H1 (cell line): ENCODE measurements around the gene PAX6. TPM values are rescaled to one million over a fixed set of nuclear protein-coding genes. Genes with fewer than 3 reads are reported as not detected.

Experiments
- CTCF ChIA-PET: fragments of 300-600 bp; sonication (Branson Sonifier 250); formaldehyde crosslinking; loops from one replicate; lab custom pipeline; 2021; ENCODE audit not compliant: partially characterized antibody; lab: Charles Lee
- POLR2A ChIA-PET: fragments of 300-600 bp; sonication (Branson Sonifier 250); formaldehyde crosslinking; loops from one replicate; lab custom pipeline; 2021; ENCODE audit warnings: inconsistent platforms; ENCODE audit not compliant: partially characterized antibody; lab: Charles Lee
- DNase-seq, 2 experiments: peaks; one replicate each; pipeline versions ENCODE4 v3.0.0 to v3.0.0-alpha.2; 2010 to 2022; ENCODE audit warnings: low spot score in 2 of 2, low read depth in 1 of 2, mixed read lengths in 1 of 2
- FAIRE-seq: peaks from 2 replicates; lab custom pipeline; 2011; peaks lifted over from hg19 to GRCh38; lab: Jason Lieb, UNC
- H2AFZ ChIP-seq: 2 replicates; pipeline ENCODE4 v1.8.1; 2012; ENCODE audit warnings: low read length, inconsistent platforms
- H2AK5ac ChIP-seq: 2 replicates; pipeline ENCODE4 v1.6.1; 2013; ENCODE audit warnings: low read depth, low read length
- H2BK120ac ChIP-seq: replicated peaks from 2 replicates; pipeline ENCODE3; 2013; ENCODE audit warnings: low read depth, low read length, inconsistent platforms
- H2BK12ac ChIP-seq: 2 replicates; pipeline ENCODE4 v1.6.1; 2013; ENCODE audit warnings: low read depth, low read length
- H2BK15ac ChIP-seq: 2 replicates; pipeline ENCODE4 v1.6.1; 2013; ENCODE audit warnings: low read length
- H2BK20ac ChIP-seq: 2 replicates; pipeline ENCODE4 v1.6.1; 2013; ENCODE audit warnings: low read length
- H2BK5ac ChIP-seq: 2 replicates; pipeline ENCODE4 v1.6.1; 2013; ENCODE audit warnings: low read depth, low read length
- H3K14ac ChIP-seq: 2 replicates; pipeline ENCODE4 v1.6.1; 2013; ENCODE audit warnings: inconsistent platforms; ENCODE audit not compliant: insufficient read length
- H3K18ac ChIP-seq: 2 replicates; pipeline ENCODE4 v1.6.1; 2013; ENCODE audit warnings: low read length; ENCODE audit errors: extremely low read depth
- H3K23ac ChIP-seq: 2 replicates; pipeline ENCODE4 v1.6.1; 2013; ENCODE audit warnings: inconsistent platforms; ENCODE audit not compliant: insufficient read length
- H3K23me2 ChIP-seq: 2 replicates; pipeline ENCODE4 v1.6.1; 2013; ENCODE audit warnings: low read depth, low read length
- H3K27ac ChIP-seq: 2 replicates; pipeline ENCODE4 v1.6.1; 2011; ENCODE audit warnings: low read depth, low read length, inconsistent platforms
- H3K27me3 ChIP-seq, 4 experiments: replicated peaks in 1 of 4; 1 replicate in 1 of 4; 2 replicates in 3 of 4; pipeline versions ENCODE4 v1.6.1 to v1.8.1; 2011 to 2013; ENCODE audit warnings: low read length in 3 of 4, mild to moderate bottlenecking in 3 of 4, inconsistent platforms in 2 of 4, mixed read lengths in 2 of 4, moderate library complexity in 1 of 4; ENCODE audit not compliant: control insufficient read depth in 3 of 4, insufficient read depth in 3 of 4; ENCODE audit errors: extremely low read depth in 1 of 4
- H3K36me3 ChIP-seq, 4 experiments: 2 replicates each; pipeline versions ENCODE4 v1.6.1 to v1.8.1; 2011 to 2013; ENCODE audit warnings: mild to moderate bottlenecking in 4 of 4, low read length in 3 of 4, moderate library complexity in 2 of 4, control low read depth in 1 of 4, inconsistent platforms in 1 of 4; ENCODE audit not compliant: insufficient read depth in 4 of 4, control insufficient read depth in 2 of 4
- H3K4ac ChIP-seq: replicated peaks from 2 replicates; pipeline ENCODE3; 2013; ENCODE audit warnings: low read length, low read depth, mixed read lengths, inconsistent platforms; ENCODE audit not compliant: insufficient read length
- H3K4me1 ChIP-seq, 4 experiments: replicated peaks in 1 of 4; 1 replicate in 1 of 4; 2 replicates in 3 of 4; pipeline versions ENCODE4 v1.6.1 to v1.8.1; 2011 to 2013; ENCODE audit warnings: low read length in 3 of 4, inconsistent platforms in 2 of 4, mixed read lengths in 1 of 4; ENCODE audit not compliant: insufficient read depth in 4 of 4, control insufficient read depth in 3 of 4
- H3K4me2 ChIP-seq, 2 experiments: 2 replicates each; pipeline versions ENCODE4 v1.6.1 to v1.8.1; 2011 to 2013; ENCODE audit warnings: low read depth in 2 of 2, low read length in 2 of 2, control low read depth in 1 of 2, inconsistent platforms in 1 of 2, mild to moderate bottlenecking in 1 of 2; ENCODE audit not compliant: insufficient read depth in 1 of 2
- H3K4me3 ChIP-seq, 4 experiments: fragments of 200-600, 300-600 bp in 1 of 4; sonication (generic), shearing (Covaris generic), sonication (Bioruptor Twin) in 1 of 4; 2 replicates each; pipeline versions ENCODE4 v1.5.1 to v1.8.1; 2011 to 2016; ENCODE audit warnings: low read length in 4 of 4, low read depth in 3 of 4, control low read depth in 2 of 4, inconsistent platforms in 2 of 4, mild to moderate bottlenecking in 2 of 4, mixed read lengths in 1 of 4, moderate library complexity in 1 of 4; ENCODE audit not compliant: insufficient read depth in 2 of 4; ENCODE audit errors: extremely low read depth in 1 of 4
- H3K56ac ChIP-seq: replicated peaks from 2 replicates; pipeline ENCODE3; 2013; ENCODE audit warnings: low read depth, mild to moderate bottlenecking, mixed read lengths, low read length, inconsistent platforms; ENCODE audit not compliant: insufficient read length
- H3K79me1 ChIP-seq: 2 replicates; pipeline ENCODE4 v1.6.1; 2013; ENCODE audit warnings: low read depth, low read length, control low read depth
- H3K79me2 ChIP-seq, 2 experiments: 2 replicates each; pipeline versions ENCODE4 v1.6.1 to v1.8.1; 2012 to 2013; ENCODE audit warnings: low read length in 2 of 2, mild to moderate bottlenecking in 2 of 2, inconsistent platforms in 1 of 2; ENCODE audit not compliant: insufficient read depth in 2 of 2, control insufficient read depth in 1 of 2
- H3K9ac ChIP-seq, 4 experiments: replicated peaks in 1 of 4; 1 replicate in 1 of 4; 2 replicates in 3 of 4; pipeline versions ENCODE4 v1.6.1 to v1.8.1; 2011 to 2013; ENCODE audit warnings: low read depth in 3 of 4, low read length in 3 of 4, control low read depth in 2 of 4, mild to moderate bottlenecking in 2 of 4, moderate library complexity in 2 of 4, inconsistent platforms in 1 of 4; ENCODE audit errors: extremely low read depth in 1 of 4
- H3K9me3 ChIP-seq, 2 experiments: 2 replicates each; pipeline versions ENCODE4 v1.6.1 to v1.8.1; 2012 to 2013; ENCODE audit warnings: mild to moderate bottlenecking in 2 of 2, moderate library complexity in 2 of 2, control low read depth in 1 of 2, inconsistent platforms in 1 of 2, low read depth in 1 of 2, low read length in 1 of 2, mixed read lengths in 1 of 2; ENCODE audit not compliant: insufficient read depth in 2 of 2
- H4K20me1 ChIP-seq, 2 experiments: replicated peaks in 1 of 2; 2 replicates each; pipeline versions ENCODE3 to v1.8.1; 2011 to 2013; ENCODE audit warnings: inconsistent platforms in 2 of 2, low read length in 2 of 2, mild to moderate bottlenecking in 1 of 2; ENCODE audit not compliant: insufficient read depth in 2 of 2, control insufficient read depth in 1 of 2
- H4K5ac ChIP-seq: 2 replicates; pipeline ENCODE4 v1.6.1; 2013; ENCODE audit warnings: low read length, low read depth, mixed read lengths, inconsistent platforms; ENCODE audit not compliant: insufficient read length
- H4K8ac ChIP-seq: 2 replicates; pipeline ENCODE4 v1.8.0; 2013; ENCODE audit warnings: mild to moderate bottlenecking, moderate library complexity, low read length, inconsistent platforms; ENCODE audit not compliant: insufficient read depth; ENCODE audit errors: extremely low read depth
- H4K91ac ChIP-seq: replicated peaks from 2 replicates; pipeline ENCODE3; 2013; ENCODE audit warnings: low read length, mixed read lengths, inconsistent platforms; ENCODE audit not compliant: insufficient read length
- BCL11A ChIP-seq, 2 experiments: IDR thresholded peaks; one replicate each; pipeline ENCODE4 v1.6.1; 2011; ENCODE audit warnings: low read depth in 2 of 2, low read length in 2 of 2, mild to moderate bottlenecking in 2 of 2
- CBX8 ChIP-seq: fragments of 300-800, 300-1000 bp; sonication (generic); IDR thresholded peaks from 2 replicates; pipeline ENCODE4 v1.7.1; 2016; ENCODE audit warnings: low read depth, low read length, borderline replicate concordance
- CREB1 ChIP-seq: IDR thresholded peaks from 2 replicates; pipeline ENCODE4 v1.6.1; 2012; ENCODE audit warnings: inconsistent platforms
- CTCF ChIP-seq, 3 experiments: IDR thresholded peaks; 1 replicate in 2 of 3; 2 replicates in 1 of 3; pipeline versions ENCODE4 v1.5.1 to v1.6.1; 2011; ENCODE audit warnings: low read length in 3 of 3, mild to moderate bottlenecking in 3 of 3, inconsistent platforms in 2 of 3, low read depth in 1 of 3, moderate library complexity in 1 of 3; ENCODE audit not compliant: insufficient read depth in 1 of 3; ENCODE audit errors: control extremely low read depth in 1 of 3
- KDM5A ChIP-seq: fragments of 200-600 bp; IDR thresholded peaks from 2 replicates; pipeline ENCODE4 v1.7.1; 2012; ENCODE audit warnings: mild to moderate bottlenecking, low read length, inconsistent platforms, mixed read lengths
- RFX5 ChIP-seq: IDR thresholded peaks from 2 replicates; pipeline ENCODE4 v1.6.1; 2011; ENCODE audit warnings: low read depth, low read length, improper control_type of control experiment, borderline replicate concordance
- RNF2 ChIP-seq: fragments of 200-900, 300-1000 bp; sonication (generic); IDR thresholded peaks from 2 replicates; pipeline ENCODE4 v1.7.1; 2016; ENCODE audit warnings: borderline replicate concordance, low read depth, mild to moderate bottlenecking, antibody characterized with exemption, low read length; ENCODE audit not compliant: poor library complexity, severe bottlenecking; ENCODE audit errors: missing control alignments
- SIN3A ChIP-seq, 2 experiments: IDR thresholded peaks in 1 of 2; conservative IDR thresholded peaks in 1 of 2; 2 replicates each; pipeline ENCODE4 v1.6.1; 2011 to 2012; ENCODE audit warnings: low read length in 2 of 2, improper control_type of control experiment in 1 of 2, low read depth in 1 of 2, mild to moderate bottlenecking in 1 of 2
- WGBS, 2 experiments: shearing (Covaris generic) in 1 of 2; methylation state at CpG; one replicate each; pipeline versions ENCODE4 v1.1.6 to v1.1.7; 2013 to 2015; ENCODE audit warnings: low lambda C conversion rate in 2 of 2, mixed read lengths in 2 of 2, inconsistent platforms in 1 of 2, low coverage in 1 of 2, missing lambda C conversion rate in 1 of 2; ENCODE audit not compliant: insufficient replicate concordance in 2 of 2, insufficient coverage in 1 of 2, insufficient read length in 1 of 2; ENCODE audit errors: extremely low coverage in 1 of 2, missing lambda C conversion rate in 1 of 2; 5-methylcytosine and 5-hydroxymethylcytosine counted together
- polyA plus RNA-seq, 7 experiments: library from polyadenylated mRNA; depleted of rRNA in 3 of 7; stranded (reverse) in 5 of 7; unstranded in 2 of 7; fragments of >200 nt in 5 of 7; fragments of 200-250 nt in 2 of 7; gene quantifications; 1 replicate in 5 of 7; 2 replicates in 1 of 7; 4 replicates in 1 of 7; pipeline versions ENCODE4 v1.2.1 to v1.2.3, GENCODE V29; 2011 to 2013; ENCODE audit warnings: missing spikeins in 2 of 7, mixed read lengths in 2 of 7
- total RNA-seq: library from RNA; stranded (reverse); fragmentation: NEBNext Ultra II Directional; extraction: Animal tissue kit (Norgen Biotek cat#: 25700); gene quantifications from 2 replicates; pipeline ENCODE4 v1.2.1, GENCODE V29; 2021

Gene PAX6
- total and polyA plus RNA-seq, 2 of the 8 experiments (the other 6 are each of a cell fraction or from before 2014, with no cell fraction given) = 0.30 to 0.65 TPM

GRCh38 chr11:31808721-31809540 lies 2.2 kb downstream of the PAX6 start:
- no peak overlapping the region for H3K27ac ChIP-seq
- POLR2A ChIA-PET = interaction anchor here (2.4 to 3.4 kb wide), 3 partner anchors 10 to 14 kb away, joined by 8 to 16 read pairs (median 11); no protein-coding TSS in a partner anchor
- peak overlapping the region; percentile 67; the same call in 1 of the 2 replicates for H2BK20ac ChIP-seq
- no peak overlapping the region for H2BK15ac ChIP-seq
- H3K4ac ChIP-seq = no peak overlapping the region
- no peaks in the 10 kb centered on the region for H3K79me2 ChIP-seq
- no peak overlapping the region for H3K18ac ChIP-seq
- H4K8ac ChIP-seq = no peak overlapping the region
- H4K20me1 ChIP-seq = peaks cover 2 to 10% of the 10 kb centered on the region in 2 experiments
- peak overlapping the region; percentile 74 to 91 for H3K4me2 ChIP-seq
- peak in 1 of 2 experiments; percentile 49 for DNase-seq
- H3K4me3 ChIP-seq = peak overlapping the region in 3 of 4 experiments; percentile 1 to 62 (median 2); a peak in 5 of 8 replicates
- no peak overlapping the region for H2BK5ac ChIP-seq
- no peak overlapping the region for H3K14ac ChIP-seq
- H3K4me1 ChIP-seq = peaks cover 25 to 50% (median 37%) of the 10 kb centered on the region in 4 experiments
- CTCF ChIA-PET = interaction anchor here (0.6 to 7.2 kb wide), 10 partner anchors 8 to 590 kb away, joined by 3 to 88 read pairs (median 4); no protein-coding TSS in a partner anchor
- no peak overlapping the region for H4K5ac ChIP-seq
- WGBS, 2 experiments = 2% methylated on average over 21 of the region's 21 CpGs; no CpG with 5 or more reads in 1 of the 2 experiments
- H3K36me3 ChIP-seq = no peaks in the 10 kb centered on the region
- H3K23ac ChIP-seq = no peak overlapping the region
- no peaks in the 10 kb centered on the region for H3K9me3 ChIP-seq
- H4K91ac ChIP-seq = no peak overlapping the region
- H3K56ac ChIP-seq = no peak overlapping the region
- no peak overlapping the region for H2BK120ac ChIP-seq
- peaks cover 3% of the 10 kb centered on the region; the same call in 1 of the 2 replicates for H3K23me2 ChIP-seq
- no peak for FAIRE-seq
- no peak overlapping the region for H2AFZ ChIP-seq
- H3K79me1 ChIP-seq = no peaks in the 10 kb centered on the region
- no peak overlapping the region for H2BK12ac ChIP-seq
- H3K27me3 ChIP-seq = peaks cover 85 to 99% (median 96%) of the 10 kb centered on the region in 4 experiments
- H3K9ac ChIP-seq = no peak overlapping the region
- no peak overlapping the region for H2AK5ac ChIP-seq
- TF ChIP-seq CBX8 (peak; percentile 80; the same call in 1 of the 2 replicates), CREB1 (no peak), BCL11A (IDR thresholded peaks at IDR 0.05; ENCODE audit: low read depth in 2 of 2, low read length in 2 of 2) (no peak), SIN3A (conservative IDR thresholded peaks at IDR 0.05 in 1 of 2, IDR thresholded peaks at IDR 0.05 in 1 of 2; ENCODE audit: low read depth in 1 of 2, low read length in 2 of 2) (no peak), CTCF (IDR thresholded peaks at IDR 0.05; ENCODE audit: control extremely low read depth in 1 of 3, insufficient read depth in 1 of 3, low read depth in 1 of 3, low read length in 3 of 3) (no peak), KDM5A (no peak), RNF2 (peak; percentile 91), RFX5 (no peak)
